Measurements from ENCODE around the gene QPCTL. TPM values are rescaled to one million over a fixed set of nuclear protein-coding genes. Genes with fewer than 3 reads are reported as not detected.

The QPCTL gene
- total RNA-seq, 2 donors from 2014 or later, result 11.0 to 15.9 TPM

GRCh38 chr19:45739498-45740439, 47.3 kb downstream of the QPCTL start:
- no peaks in the 10 kb centered on the region for H3K4me1 Mint-ChIP-seq

DNA sequence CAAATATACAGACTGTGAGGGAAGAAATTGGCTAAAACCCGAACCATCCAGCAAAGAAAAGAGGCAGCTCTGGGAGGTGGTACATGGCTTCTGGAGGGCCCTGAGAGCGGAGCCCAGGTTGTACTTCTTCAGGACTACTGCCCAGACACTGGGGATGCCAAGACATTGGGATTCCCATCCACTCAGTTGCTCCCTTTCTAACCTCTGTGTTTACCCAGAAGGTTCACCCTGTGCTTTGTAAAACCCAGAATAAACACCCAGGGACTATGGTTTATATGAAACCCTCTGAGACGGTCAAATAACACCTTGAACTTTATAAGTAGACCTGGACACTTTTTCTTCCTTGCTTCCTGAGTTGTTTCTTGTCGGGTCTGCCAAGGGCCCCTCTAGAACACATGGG, 50.5 kb downstream of the QPCTL start:
- no peak overlapping the region for H3K4me3 Mint-ChIP-seq
- no peaks in the 10 kb centered on the region for H3K36me3 ChIP-seq (ENCODE audit: control insufficient read depth, insufficient read depth, low read length)
- no peaks in the 10 kb centered on the region for H3K4me1 Mint-ChIP-seq
- WGBS, 2 experiments (ENCODE audit: insufficient coverage in 1 of 2, insufficient read length in 1 of 2), result 70 to 82% methylated on average over 2 to 3 of the region's 4 CpGs
- H3K36me3 Mint-ChIP-seq (ENCODE audit: low read depth), result no peaks in the 10 kb centered on the region
- peak overlapping the region; percentile 8 for H3K27ac Mint-ChIP-seq
- H3K9ac ChIP-seq (ENCODE audit: extremely low read depth, low read length, poor library complexity, severe bottlenecking), result no peak overlapping the region
- no peak overlapping the region for H3K4me3 ChIP-seq (ENCODE audit: low read length)
- H3K27me3 ChIP-seq (ENCODE audit: control insufficient read depth, insufficient read depth, low read length, poor library complexity, severe bottlenecking), result no peaks in the 10 kb centered on the region
- no peak overlapping the region for H3K27ac ChIP-seq (ENCODE audit: low read depth, low read length)
- peaks cover 4% of the 10 kb centered on the region for H3K27me3 Mint-ChIP-seq (ENCODE audit: insufficient read depth)
- no peak for DNase-seq
- no peaks in the 10 kb centered on the region for H3K9me3 Mint-ChIP-seq
- no peaks in the 10 kb centered on the region for H3K9me3 ChIP-seq (ENCODE audit: control insufficient read depth, low read length)
- no peaks in the 10 kb centered on the region for H3K4me1 ChIP-seq (ENCODE audit: control insufficient read depth, insufficient read depth, low read length)
- no peak for TF ChIP-seq CTCF (conservative IDR thresholded peaks at IDR 0.05)

More at GRCh38 chr19:45739498-45740439, 47.3 kb downstream of the QPCTL start:
- H3K4me1 ChIP-seq (ENCODE audit: control insufficient read depth, insufficient read depth, low read length), result no peaks in the 10 kb centered on the region
- TF ChIP-seq CTCF (conservative IDR thresholded peaks at IDR 0.05), result no peak
- H3K9ac ChIP-seq (ENCODE audit: extremely low read depth, low read length, poor library complexity, severe bottlenecking), result no peak overlapping the region
- H3K4me3 ChIP-seq (ENCODE audit: low read length), result no peak overlapping the region
- Mint-ChIP-seq H3K27ac (no peak overlapping the region), H3K9me3 (no peaks in the 10 kb centered on the region), H3K27me3 (ENCODE audit: insufficient read depth) (peaks cover 5% of the 10 kb centered on the region), H3K4me3 (no peak overlapping the region), H3K36me3 (ENCODE audit: low read depth) (no peaks in the 10 kb centered on the region)
- H3K27me3 ChIP-seq (ENCODE audit: control insufficient read depth, insufficient read depth, low read length, poor library complexity, severe bottlenecking), result no peaks in the 10 kb centered on the region
- 88 to 91% methylated on average over 7 to 10 of the region's 10 CpGs for WGBS, 2 experiments (ENCODE audit: insufficient coverage in 1 of 2, insufficient read length in 1 of 2)
- DNase-seq, result no peak
- H3K36me3 ChIP-seq (ENCODE audit: control insufficient read depth, insufficient read depth, low read length), result no peaks in the 10 kb centered on the region
- H3K9me3 ChIP-seq (ENCODE audit: control insufficient read depth, low read length), result no peaks in the 10 kb centered on the region
- no peak overlapping the region for H3K27ac ChIP-seq (ENCODE audit: low read depth, low read length)

GRCh38 chr19:45745606-45746005, 53.1 kb downstream of the QPCTL start:
- H3K27ac ChIP-seq (ENCODE audit: low read depth, low read length), result no peak overlapping the region
- Mint-ChIP-seq H3K9me3 (no peaks in the 10 kb centered on the region), H3K27me3 (ENCODE audit: insufficient read depth) (peaks cover 4% of the 10 kb centered on the region), H3K4me1 (no peaks in the 10 kb centered on the region), H3K4me3 (no peak overlapping the region), H3K27ac (no peak overlapping the region), H3K36me3 (ENCODE audit: low read depth) (no peaks in the 10 kb centered on the region)
- no peak overlapping the region for H3K4me3 ChIP-seq (ENCODE audit: low read length)
- no peak for TF ChIP-seq CTCF (conservative IDR thresholded peaks at IDR 0.05)
- H3K36me3 ChIP-seq (ENCODE audit: control insufficient read depth, insufficient read depth, low read length), result no peaks in the 10 kb centered on the region
- H3K9me3 ChIP-seq (ENCODE audit: control insufficient read depth, low read length), result no peaks in the 10 kb centered on the region
- WGBS, 2 experiments (ENCODE audit: insufficient coverage in 1 of 2, insufficient read length in 1 of 2), result 86 to 93% methylated on average over 6 of the region's 6 CpGs
- H3K4me1 ChIP-seq (ENCODE audit: control insufficient read depth, insufficient read depth, low read length), result no peaks in the 10 kb centered on the region
- H3K9ac ChIP-seq (ENCODE audit: extremely low read depth, low read length, poor library complexity, severe bottlenecking), result no peak overlapping the region
- DNase-seq, result no peak
- no peaks in the 10 kb centered on the region for H3K27me3 ChIP-seq (ENCODE audit: control insufficient read depth, insufficient read depth, low read length, poor library complexity, severe bottlenecking)

Data from endodermal cell (in vitro differentiated cells).